GM12878 (cell line): ENCODE measurements around the gene KAT2B. TPM values are rescaled to one million over a fixed set of nuclear protein-coding genes. Genes with fewer than 3 reads are reported as not detected.

ENCODE experiments used
- BCL11A ChIP-seq: IDR thresholded peaks from 2 replicates; pipeline ENCODE4 v1.6.1; 2011; ENCODE audit warnings: low read depth, low read length
- BRCA1 ChIP-seq: IDR thresholded peaks from 2 replicates; pipeline ENCODE4 v1.6.1; 2011; ENCODE audit warnings: low read depth, low read length, improper control_type of control experiment
- CBX3 ChIP-seq: fragments of 200-600 bp; sonication (generic); IDR thresholded peaks from 2 replicates; pipeline ENCODE4 v1.6.1; 2016; ENCODE audit warnings: low read depth, borderline replicate concordance
- CEBPZ ChIP-seq: fragments of 150-350 bp; IDR thresholded peaks from 2 replicates; pipeline ENCODE4 v1.6.1; 2016; ENCODE audit warnings: low read depth, low read length
- CHD2 ChIP-seq: IDR thresholded peaks from 2 replicates; pipeline ENCODE4 v1.6.1; 2011; ENCODE audit warnings: low read depth, low read length, improper control_type of control experiment, borderline replicate concordance
- CHD4 ChIP-seq: fragments of 200-600 bp; sonication (generic); IDR thresholded peaks from 2 replicates; pipeline ENCODE4 v1.6.1; 2016; ENCODE audit warnings: mild to moderate bottlenecking
- CREM ChIP-seq: IDR thresholded peaks from 2 replicates; pipeline ENCODE4 v1.6.1; 2014; ENCODE audit warnings: antibody characterized with exemption, low read depth
- EGR1 ChIP-seq, 2 experiments: IDR thresholded peaks; 1 replicate in 1 of 2; 2 replicates in 1 of 2; pipeline ENCODE4 v1.6.1; 2011 to 2012; ENCODE audit warnings: low read depth in 2 of 2, low read length in 2 of 2, borderline replicate concordance in 1 of 2, mild to moderate bottlenecking in 1 of 2, moderate library complexity in 1 of 2
- FOXM1 ChIP-seq: IDR thresholded peaks from 2 replicates; pipeline ENCODE4 v1.6.1; 2012; ENCODE audit warnings: low read depth, mild to moderate bottlenecking, inconsistent platforms, low read length, moderate library complexity
- IKZF1 ChIP-seq: fragments of 450-650 bp; conservative IDR thresholded peaks from 2 replicates; pipeline ENCODE4 v1.6.1; 2017; ENCODE audit warnings: antibody characterized with exemption, mild to moderate bottlenecking
- JUNB ChIP-seq: IDR thresholded peaks from 2 replicates; pipeline ENCODE4 v1.6.1; 2016; ENCODE audit warnings: antibody characterized with exemption, mild to moderate bottlenecking
- LARP7 ChIP-seq: fragments of 450-650 bp; IDR thresholded peaks from 2 replicates; pipeline ENCODE4 v1.6.1; 2017; ENCODE audit warnings: mild to moderate bottlenecking
- NBN ChIP-seq: fragments of 450-650 bp; IDR thresholded peaks from 2 replicates; pipeline ENCODE4 v1.6.1; 2016
- NR2C1 ChIP-seq: fragments of 450-650 bp; IDR thresholded peaks from 2 replicates; pipeline ENCODE4 v1.6.1; 2017; ENCODE audit warnings: antibody characterized with exemption, mild to moderate bottlenecking, moderate library complexity
- NR2F1 ChIP-seq: fragments of 450-650 bp; conservative IDR thresholded peaks from 2 replicates; pipeline ENCODE4 v1.6.1; 2017; ENCODE audit warnings: mild to moderate bottlenecking
- PKNOX1 ChIP-seq: fragments of 450-650 bp; IDR thresholded peaks from 2 replicates; pipeline ENCODE4 v1.6.1; 2016; ENCODE audit warnings: mild to moderate bottlenecking
- RELA ChIP-seq: fragments of 450-650 bp; IDR thresholded peaks from 2 replicates; pipeline ENCODE4 v1.8.0; 2014; ENCODE audit warnings: borderline replicate concordance; ENCODE audit not compliant: partially characterized antibody
- SMAD1 ChIP-seq: fragments of 450-650 bp; IDR thresholded peaks from 2 replicates; pipeline ENCODE4 v1.6.1; 2018; ENCODE audit warnings: mild to moderate bottlenecking, low read depth; ENCODE audit not compliant: partially characterized antibody
- STAT3 ChIP-seq: IDR thresholded peaks from 2 replicates; pipeline ENCODE4 v1.6.1; 2011; ENCODE audit warnings: low read depth, low read length, improper control_type of control experiment
- ZNF207 ChIP-seq: fragments of 450-650 bp; IDR thresholded peaks from 2 replicates; pipeline ENCODE4 v1.6.1; 2014; ENCODE audit warnings: antibody characterized with exemption, mild to moderate bottlenecking, borderline replicate concordance
- polyA plus RNA-seq, 11 experiments: library from polyadenylated mRNA; depleted of rRNA in 4 of 11; unstranded in 6 of 11; stranded (reverse) in 5 of 11; fragments of >200 nt; fragmentation: Nextera tagmentation in 4 of 11; fragmentation: Illumina TruSeq in 1 of 11; extraction: Ambion mirVana in 4 of 11; extraction: Trizol in 1 of 11; gene quantifications; 1 replicate in 1 of 11; 2 replicates in 10 of 11; pipeline versions ENCODE4 v1.2.1 to v1.2.3, GENCODE V29; 2011 to 2016; ENCODE audit warnings: inconsistent platforms in 2 of 11, missing spikeins in 2 of 11, low read depth in 1 of 11
- total RNA-seq, 4 experiments: library from RNA; depleted of rRNA in 3 of 4; stranded (reverse); fragments of >200 nt in 3 of 4; fragmentation: Illumina TruSeq in 1 of 4; extraction: Trizol in 1 of 4; gene quantifications; 2 replicates each; pipeline versions ENCODE4 v1.2.1 to v1.2.3, GENCODE V29; 2013 to 2021
- TF ChIP-seq, protein P1 (sequence below): IDR thresholded peaks from 2 replicates; pipeline ENCODE4 v1.6.1; 2012; ENCODE audit warnings: low read depth, low read length, improper control_type of control experiment
- TF ChIP-seq, protein P2 (sequence below): fragments of 450-650 bp; conservative IDR thresholded peaks from 2 replicates; pipeline ENCODE4 v1.6.1; 2017; ENCODE audit warnings: mild to moderate bottlenecking, moderate library complexity
- TF ChIP-seq, protein P3 (sequence below): IDR thresholded peaks from 2 replicates; pipeline ENCODE4 v1.6.1; 2012; ENCODE audit warnings: low read depth, low read length, improper control_type of control experiment

The KAT2B gene
- total and polyA plus RNA-seq, 10 of the 15 experiments (the other 5 are each of a cell fraction or from before 2014, with no cell fraction given) = 2.9 to 15.2 (median 10.2) TPM

DNA sequence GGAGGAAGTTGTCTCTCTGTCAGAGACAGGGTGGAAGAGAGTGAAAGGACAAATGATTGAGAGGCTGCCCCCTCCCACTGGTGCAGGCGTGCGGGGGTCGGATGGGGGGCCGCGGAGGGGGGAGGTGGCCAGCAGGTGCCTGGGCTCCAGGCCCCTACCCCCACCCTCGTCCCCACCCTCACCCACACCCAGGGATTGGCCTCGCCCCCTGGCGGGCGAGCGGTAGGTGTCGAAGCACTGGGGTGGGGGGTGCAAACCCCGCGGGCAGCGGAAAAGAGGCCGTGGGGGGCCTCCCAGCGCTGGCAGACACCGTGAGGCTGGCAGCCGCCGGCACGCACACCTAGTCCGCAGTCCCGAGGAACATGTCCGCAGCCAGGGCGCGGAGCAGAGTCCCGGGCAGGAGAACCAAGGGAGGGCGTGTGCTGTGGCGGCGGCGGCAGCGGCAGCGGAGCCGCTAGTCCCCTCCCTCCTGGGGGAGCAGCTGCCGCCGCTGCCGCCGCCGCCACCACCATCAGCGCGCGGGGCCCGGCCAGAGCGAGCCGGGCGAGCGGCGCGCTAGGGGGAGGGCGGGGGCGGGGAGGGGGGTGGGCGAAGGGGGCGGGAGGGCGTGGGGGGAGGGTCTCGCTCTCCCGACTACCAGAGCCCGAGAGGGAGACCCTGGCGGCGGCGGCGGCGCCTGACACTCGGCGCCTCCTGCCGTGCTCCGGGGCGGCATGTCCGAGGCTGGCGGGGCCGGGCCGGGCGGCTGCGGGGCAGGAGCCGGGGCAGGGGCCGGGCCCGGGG lies at the start of gene KAT2B (continued):
- TF ChIP-seq BCL11A (no peak), NR2C1 (no peak), BRCA1 (no peak), CEBPZ (no peak), CBX3 (no peak), RELA (peak; percentile 24), STAT3 (no peak), IKZF1 (peak; percentile 60; the same call in 1 of the 2 replicates), CHD2 (peak; percentile 71; the same call in 1 of the 2 replicates), CREM (no peak), NBN (no peak; the same call in none of the 2 replicates), SMAD1 (no peak), CHD4 (no peak), ZNF207 (no peak), JUNB (no peak), FOXM1 (no peak), EGR1 (IDR thresholded peaks at IDR 0.05; ENCODE audit: borderline replicate concordance in 1 of 2, low read depth in 2 of 2, low read length in 2 of 2) (peak in 1 of 2 experiments; percentile 68; a peak in 2 of 3 replicates), PKNOX1 (peak; percentile 52; the same call in 1 of the 2 replicates), NR2F1 (peak; percentile 33; the same call in 1 of the 2 replicates), LARP7 (peak; percentile 77)
- TF ChIP-seq, protein P1, sequence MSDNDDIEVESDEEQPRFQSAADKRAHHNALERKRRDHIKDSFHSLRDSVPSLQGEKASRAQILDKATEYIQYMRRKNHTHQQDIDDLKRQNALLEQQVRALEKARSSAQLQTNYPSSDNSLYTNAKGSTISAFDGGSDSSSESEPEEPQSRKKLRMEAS = no peak
- TF ChIP-seq, protein P2, sequence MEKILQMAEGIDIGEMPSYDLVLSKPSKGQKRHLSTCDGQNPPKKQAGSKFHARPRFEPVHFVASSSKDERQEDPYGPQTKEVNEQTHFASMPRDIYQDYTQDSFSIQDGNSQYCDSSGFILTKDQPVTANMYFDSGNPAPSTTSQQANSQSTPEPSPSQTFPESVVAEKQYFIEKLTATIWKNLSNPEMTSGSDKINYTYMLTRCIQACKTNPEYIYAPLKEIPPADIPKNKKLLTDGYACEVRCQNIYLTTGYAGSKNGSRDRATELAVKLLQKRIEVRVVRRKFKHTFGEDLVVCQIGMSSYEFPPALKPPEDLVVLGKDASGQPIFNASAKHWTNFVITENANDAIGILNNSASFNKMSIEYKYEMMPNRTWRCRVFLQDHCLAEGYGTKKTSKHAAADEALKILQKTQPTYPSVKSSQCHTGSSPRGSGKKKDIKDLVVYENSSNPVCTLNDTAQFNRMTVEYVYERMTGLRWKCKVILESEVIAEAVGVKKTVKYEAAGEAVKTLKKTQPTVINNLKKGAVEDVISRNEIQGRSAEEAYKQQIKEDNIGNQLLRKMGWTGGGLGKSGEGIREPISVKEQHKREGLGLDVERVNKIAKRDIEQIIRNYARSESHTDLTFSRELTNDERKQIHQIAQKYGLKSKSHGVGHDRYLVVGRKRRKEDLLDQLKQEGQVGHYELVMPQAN = peak; percentile 79
- TF ChIP-seq, protein P3, sequence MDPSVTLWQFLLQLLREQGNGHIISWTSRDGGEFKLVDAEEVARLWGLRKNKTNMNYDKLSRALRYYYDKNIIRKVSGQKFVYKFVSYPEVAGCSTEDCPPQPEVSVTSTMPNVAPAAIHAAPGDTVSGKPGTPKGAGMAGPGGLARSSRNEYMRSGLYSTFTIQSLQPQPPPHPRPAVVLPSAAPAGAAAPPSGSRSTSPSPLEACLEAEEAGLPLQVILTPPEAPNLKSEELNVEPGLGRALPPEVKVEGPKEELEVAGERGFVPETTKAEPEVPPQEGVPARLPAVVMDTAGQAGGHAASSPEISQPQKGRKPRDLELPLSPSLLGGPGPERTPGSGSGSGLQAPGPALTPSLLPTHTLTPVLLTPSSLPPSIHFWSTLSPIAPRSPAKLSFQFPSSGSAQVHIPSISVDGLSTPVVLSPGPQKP = no peak
